SH-SY5Y (cell line): ENCODE results near the gene HSPA12B.

ENCODE experiments used
- GATA2 ChIP-seq: IDR thresholded peaks from 2 replicates; pipeline ENCODE4 v1.6.1; 2011; ENCODE audit warnings: mild to moderate bottlenecking, low read depth, low read length
- GATA3 ChIP-seq: IDR thresholded peaks from 2 replicates; pipeline ENCODE4 v1.6.1; 2011; ENCODE audit warnings: low read depth, mild to moderate bottlenecking, low read length, moderate library complexity

DNA sequence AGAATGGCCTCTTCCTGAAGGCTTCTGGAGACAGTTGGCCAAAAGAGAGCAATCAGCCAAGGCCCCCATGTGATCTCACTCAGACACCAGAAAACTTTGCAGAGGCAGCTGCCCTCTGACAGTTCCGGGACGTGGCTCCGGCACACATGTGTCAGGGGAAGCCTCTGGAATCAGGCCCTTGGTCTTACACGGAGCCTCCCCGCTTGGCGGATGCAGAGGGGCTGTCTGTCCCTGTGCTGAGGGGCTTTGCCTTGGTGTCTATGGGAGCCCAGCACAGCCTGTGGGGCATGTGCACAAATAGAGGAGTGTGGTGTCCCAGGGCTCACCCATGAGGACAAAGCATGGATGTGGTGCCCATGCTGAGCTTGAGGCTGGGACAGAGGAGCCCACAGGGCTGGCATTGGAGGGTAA, 33.9 kb upstream of the HSPA12B start:
- no peak for TF ChIP-seq GATA3
- TF ChIP-seq GATA2 = no peak
